ENCODE data around the gene TOMM40L.
"Not testable (repeated sequence)": the region's sequence is repeated elsewhere in the genome, so short reads cannot be mapped to it uniquely, and the experiment has no call there.

Gene TOMM40L

DNA sequence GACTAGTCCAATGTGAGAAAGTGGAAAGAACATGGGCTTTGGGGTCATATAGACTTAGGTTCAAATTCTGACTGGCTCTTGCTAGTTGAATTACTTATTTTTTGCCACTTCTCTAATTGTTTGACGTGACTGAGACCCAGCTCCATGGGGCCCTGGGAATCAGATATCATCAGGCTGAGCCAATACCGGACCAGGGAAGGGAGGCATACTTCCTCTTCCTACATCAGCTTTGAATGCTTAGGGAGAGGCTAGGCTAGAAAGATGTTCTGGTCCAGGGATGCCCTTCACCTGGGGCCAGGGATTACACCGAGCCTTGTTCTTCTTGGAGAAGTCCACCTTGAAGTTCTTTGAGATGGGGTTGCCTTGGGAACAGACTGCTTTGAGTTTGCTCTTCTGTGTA, 15.8 kb downstream of the TOMM40L start:
- H3K4me1 ChIP-seq: no peaks in the 10 kb centered on the region
- H3K36me3 ChIP-seq (ENCODE audit: control insufficient read depth, insufficient read depth, low read length): no peaks in the 10 kb centered on the region
- no peak overlapping the region for H2AFZ ChIP-seq
- H3K9ac ChIP-seq: no peak overlapping the region
- H3K9me3 ChIP-seq (ENCODE audit: control insufficient read depth, low read length): no peaks in the 10 kb centered on the region
- no peak overlapping the region for H3K27ac ChIP-seq
- no peak overlapping the region for H3K4me2 ChIP-seq (ENCODE audit: low read length)
- TF ChIP-seq, protein P1, sequence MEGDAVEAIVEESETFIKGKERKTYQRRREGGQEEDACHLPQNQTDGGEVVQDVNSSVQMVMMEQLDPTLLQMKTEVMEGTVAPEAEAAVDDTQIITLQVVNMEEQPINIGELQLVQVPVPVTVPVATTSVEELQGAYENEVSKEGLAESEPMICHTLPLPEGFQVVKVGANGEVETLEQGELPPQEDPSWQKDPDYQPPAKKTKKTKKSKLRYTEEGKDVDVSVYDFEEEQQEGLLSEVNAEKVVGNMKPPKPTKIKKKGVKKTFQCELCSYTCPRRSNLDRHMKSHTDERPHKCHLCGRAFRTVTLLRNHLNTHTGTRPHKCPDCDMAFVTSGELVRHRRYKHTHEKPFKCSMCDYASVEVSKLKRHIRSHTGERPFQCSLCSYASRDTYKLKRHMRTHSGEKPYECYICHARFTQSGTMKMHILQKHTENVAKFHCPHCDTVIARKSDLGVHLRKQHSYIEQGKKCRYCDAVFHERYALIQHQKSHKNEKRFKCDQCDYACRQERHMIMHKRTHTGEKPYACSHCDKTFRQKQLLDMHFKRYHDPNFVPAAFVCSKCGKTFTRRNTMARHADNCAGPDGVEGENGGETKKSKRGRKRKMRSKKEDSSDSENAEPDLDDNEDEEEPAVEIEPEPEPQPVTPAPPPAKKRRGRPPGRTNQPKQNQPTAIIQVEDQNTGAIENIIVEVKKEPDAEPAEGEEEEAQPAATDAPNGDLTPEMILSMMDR (IDR thresholded peaks at IDR 0.05): no peak
- H3K27me3 ChIP-seq (ENCODE audit: control insufficient read depth, insufficient read depth, low read length): no peaks in the 10 kb centered on the region
- H3K79me2 ChIP-seq: no peaks in the 10 kb centered on the region
- H3K4me3 ChIP-seq (ENCODE audit: low read depth, low read length): no peak overlapping the region

DNA sequence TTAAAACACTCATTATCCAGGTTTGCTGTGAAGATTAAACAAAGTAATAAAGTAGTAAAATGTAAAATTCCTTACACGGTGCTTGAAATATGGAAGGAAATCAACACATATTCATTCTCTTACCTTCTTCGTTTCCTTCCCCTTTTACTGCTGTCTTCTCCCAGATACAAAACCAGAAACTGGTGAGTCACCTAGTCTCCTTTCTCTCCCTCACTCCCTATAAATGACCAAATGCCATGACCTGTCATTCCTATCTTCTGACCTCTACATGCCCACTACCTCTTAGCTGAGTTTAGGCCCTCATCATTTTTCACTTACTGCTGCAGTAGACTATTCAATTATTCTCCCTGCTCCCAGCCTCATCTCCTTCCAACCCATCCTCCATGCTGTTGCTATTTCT, 16.5 kb downstream of the TOMM40L start:
- Histone ChIP-seq H3K27ac (no peak overlapping the region), H3K9me3 (ENCODE audit: control insufficient read depth, low read length) (no peaks in the 10 kb centered on the region), H3K4me3 (ENCODE audit: low read depth, low read length) (no peak overlapping the region), H3K4me2 (ENCODE audit: low read length) (no peak overlapping the region), H2AFZ (no peak overlapping the region), H3K4me1 (no peaks in the 10 kb centered on the region), H3K9ac (no peak overlapping the region), H3K27me3 (ENCODE audit: control insufficient read depth, insufficient read depth, low read length) (no peaks in the 10 kb centered on the region), H3K79me2 (no peaks in the 10 kb centered on the region), H3K36me3 (ENCODE audit: control insufficient read depth, insufficient read depth, low read length) (no peaks in the 10 kb centered on the region)
- TF ChIP-seq, protein P1 (IDR thresholded peaks at IDR 0.05): no peak

DNA sequence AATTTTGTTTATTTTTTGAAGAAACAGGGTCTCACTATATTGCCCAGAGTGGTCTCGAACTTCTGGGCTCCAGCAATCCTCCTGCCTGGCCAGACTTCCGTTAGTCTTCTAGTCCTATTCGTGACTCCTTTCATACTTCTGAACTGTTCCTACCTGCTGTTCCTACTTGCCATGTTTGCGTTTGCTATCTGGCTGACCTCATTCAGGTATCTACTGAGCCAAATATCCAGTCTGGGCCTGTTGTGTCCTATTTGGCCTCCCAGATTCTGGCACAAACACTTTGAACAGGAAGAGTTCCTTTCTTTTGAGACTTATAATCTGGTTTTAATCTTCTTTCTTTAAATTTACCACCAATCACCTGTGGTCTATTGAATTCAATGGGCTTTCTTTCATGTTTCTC, 19.0 kb downstream of the TOMM40L start:
- Histone ChIP-seq H3K9ac (no peak overlapping the region), H2AFZ (no peak overlapping the region), H3K79me2 (no peaks in the 10 kb centered on the region), H3K4me2 (ENCODE audit: low read length) (no peak overlapping the region), H3K4me3 (ENCODE audit: low read depth, low read length) (no peak overlapping the region), H3K27ac (no peak overlapping the region), H3K4me1 (no peaks in the 10 kb centered on the region), H3K27me3 (ENCODE audit: control insufficient read depth, insufficient read depth, low read length) (no peaks in the 10 kb centered on the region), H3K36me3 (ENCODE audit: control insufficient read depth, insufficient read depth, low read length) (no peaks in the 10 kb centered on the region), H3K9me3 (ENCODE audit: control insufficient read depth, low read length) (no peaks in the 10 kb centered on the region)
- TF ChIP-seq, protein P1 (IDR thresholded peaks at IDR 0.05): no peak

DNA sequence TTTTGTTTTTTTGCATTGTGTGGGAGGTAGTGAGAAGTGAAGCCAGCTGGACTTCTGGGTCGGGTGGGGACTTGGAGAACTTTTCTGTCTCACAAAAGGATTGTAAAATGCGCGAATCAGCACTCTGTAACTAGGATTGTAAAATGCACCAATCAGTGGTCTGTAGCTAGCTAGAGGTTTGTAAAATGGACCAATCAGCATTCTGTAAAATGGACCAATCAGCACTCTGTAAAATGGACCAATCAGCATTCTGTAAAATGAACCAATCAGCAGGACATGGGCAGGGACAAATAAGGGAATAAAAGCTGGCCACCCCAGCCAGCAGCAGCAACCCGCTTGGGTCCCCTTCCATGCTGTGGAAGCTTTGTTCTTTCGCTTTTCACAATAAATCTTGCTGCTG, 24.2 kb downstream of the TOMM40L start:
- H3K4me1 ChIP-seq; H3K36me3 ChIP-seq (ENCODE audit: control insufficient read depth, insufficient read depth, low read length); H3K4me2 ChIP-seq (ENCODE audit: low read length); H3K27ac ChIP-seq; H3K27me3 ChIP-seq (ENCODE audit: control insufficient read depth, insufficient read depth, low read length); H2AFZ ChIP-seq; H3K9me3 ChIP-seq (ENCODE audit: control insufficient read depth, low read length); H3K79me2 ChIP-seq; H3K4me3 ChIP-seq (ENCODE audit: low read depth, low read length); H3K9ac ChIP-seq: not testable (repeated sequence)

DNA sequence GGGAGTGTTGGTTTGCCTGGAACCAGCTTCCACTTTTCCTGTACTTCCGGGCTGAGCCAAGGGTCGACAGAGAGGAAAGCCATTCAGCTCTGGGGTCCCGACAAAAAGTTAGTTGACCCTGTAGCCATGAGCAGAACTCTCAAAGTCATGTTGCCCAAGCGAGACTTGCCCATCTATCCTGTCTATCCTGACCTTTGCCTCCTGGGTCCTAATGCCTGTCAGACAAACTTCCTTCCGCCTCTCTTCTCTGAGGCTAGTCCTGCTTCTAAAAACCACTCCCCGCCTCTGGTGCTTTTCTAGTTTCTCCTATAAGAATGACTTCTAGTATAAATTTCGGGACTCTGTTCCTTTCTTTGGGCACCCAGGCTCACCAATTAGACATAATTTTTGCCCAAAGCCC, 25.0 kb downstream of the TOMM40L start:
- Histone ChIP-seq H2AFZ (no peak overlapping the region), H3K4me1 (no peaks in the 10 kb centered on the region), H3K9ac (no peak overlapping the region), H3K27me3 (ENCODE audit: control insufficient read depth, insufficient read depth, low read length) (no peaks in the 10 kb centered on the region), H3K36me3 (ENCODE audit: control insufficient read depth, insufficient read depth, low read length) (no peaks in the 10 kb centered on the region), H3K79me2 (no peaks in the 10 kb centered on the region), H3K4me3 (ENCODE audit: low read depth, low read length) (no peak overlapping the region), H3K9me3 (ENCODE audit: control insufficient read depth, low read length) (no peaks in the 10 kb centered on the region), H3K4me2 (ENCODE audit: low read length) (no peak overlapping the region), H3K27ac (no peak overlapping the region)
- TF ChIP-seq, protein P1 (IDR thresholded peaks at IDR 0.05): no peak
